ENCODE results near the gene CTNND2.

GRCh38 chr5:11504886-11505193, 399.4 kb downstream of the CTNND2 start:
- TF ChIP-seq CTCF (IDR thresholded peaks at IDR 0.05; ENCODE audit: low read length): no peak
- TF ChIP-seq EZH2phosphoT487 (IDR thresholded peaks at IDR 0.05; ENCODE audit: low read length): no peak
